Activated CD4-positive, alpha-beta T cell treated with anti-CD3 and anti-CD28 coated beads, Interleukin-2, Interleukin-6, amounts not matched to agents 100 ng/mL and 50 ng/mL, durations not matched to agents 16 hours and 8 hours (primary cell): ENCODE data around the gene TIGD3.

ENCODE experiments used
- DNase-seq: peaks from one replicate; pipeline ENCODE4 v3.0.0-alpha.2; 2020

Gene TIGD3

GRCh38 chr11:65354265-65355012 lies at the start of gene TIGD3:
TSS of gene TIGD3 (plus strand) at chr11:65354751. CDS start at chr11:65355809, 1,058 bp downstream.
- DNase-seq = peak; percentile 98

GRCh38 chr11:65305501-65306268 lies 48.9 kb upstream of the TIGD3 start:
- DNase-seq = no peak

- DNase-seq = no peak
Measured at GRCh38 chr11:65307298-65308229, 47.0 kb upstream of the TIGD3 start.

GRCh38 chr11:65308281-65308891 lies 46.2 kb upstream of the TIGD3 start:
- DNase-seq = no peak

GRCh38 chr11:65309006-65309405 lies 45.5 kb upstream of the TIGD3 start:
- no peak for DNase-seq

GRCh38 chr11:65310215-65310614 lies 44.3 kb upstream of the TIGD3 start:
- no peak for DNase-seq

GRCh38 chr11:65310736-65311135 lies 43.8 kb upstream of the TIGD3 start:
- DNase-seq = no peak

- DNase-seq = no peak
Measured at GRCh38 chr11:65311170-65311678, 43.3 kb upstream of the TIGD3 start.

- peak; percentile 83 for DNase-seq
Measured at GRCh38 chr11:65314501-65315203, 39.9 kb upstream of the TIGD3 start, which contains the start of gene CDC42EP2. TSS of gene CDC42EP2 (plus strand) at chr11:65314866. CDS start at chr11:65320899, 6,033 bp downstream.

- peak; percentile 87 for DNase-seq
Measured at GRCh38 chr11:65315204-65315865, 39.2 kb upstream of the TIGD3 start.

- DNase-seq = no peak
Measured at GRCh38 chr11:65315866-65316226, 38.7 kb upstream of the TIGD3 start.

- DNase-seq = no peak
Measured at GRCh38 chr11:65316227-65317024, 38.1 kb upstream of the TIGD3 start.

- DNase-seq = no peak
Measured at GRCh38 chr11:65317025-65317786, 37.3 kb upstream of the TIGD3 start.

GRCh38 chr11:65320386-65321075 lies 34.0 kb upstream of the TIGD3 start:
- no peak for DNase-seq

- no peak for DNase-seq
Measured at GRCh38 chr11:65321076-65321475, 33.5 kb upstream of the TIGD3 start.

- DNase-seq = no peak
Measured at GRCh38 chr11:65321828-65322485, 32.6 kb upstream of the TIGD3 start.

GRCh38 chr11:65323813-65324212 lies 30.7 kb upstream of the TIGD3 start:
- no peak for DNase-seq

GRCh38 chr11:65325435-65325834 lies 29.1 kb upstream of the TIGD3 start:
- DNase-seq = no peak
